Measurements from ENCODE around the gene ADPRS. TPM values are rescaled to one million over a fixed set of nuclear protein-coding genes. Genes with fewer than 3 reads are reported as not detected.

ADPRS gene
- total and polyA plus RNA-seq, 9 of the 15 experiments (the other 6 are each of a cell fraction or from before 2014, with no cell fraction given), result 5.9 to 40.0 (median 27.4) TPM

- TF ChIP-seq FOXO4 (CRISPR knock-in tag; IDR thresholded peaks at IDR 0.05) (no peak), DMBX1 (CRISPR knock-in tag; IDR thresholded peaks at IDR 0.05; ENCODE audit: borderline replicate concordance) (0 out of 2 replicates have a peak, but pooled peaks have one; percentile 34), ETV5 (CRISPR knock-in tag; IDR thresholded peaks at IDR 0.05; ENCODE audit: low read depth) (no peak), SIRT6 (IDR thresholded peaks at IDR 0.05; ENCODE audit: low read depth, low read length) (no peak), PRMT5 (CRISPR knock-in tag; IDR thresholded peaks at IDR 0.05) (no peak), ZNF644 (tag; IDR thresholded peaks at IDR 0.05; ENCODE audit: low read depth) (no peak), NR2F6 (CRISPR knock-in tag; IDR thresholded peaks at IDR 0.05) (no peak), SMAD3 (CRISPR knock-in tag; conservative IDR thresholded peaks at IDR 0.05) (no peak), PCBP1 (IDR thresholded peaks at IDR 0.05; ENCODE audit: low read depth, low read length, poor library complexity, severe bottlenecking) (no peak), SFPQ (IDR thresholded peaks at IDR 0.05; ENCODE audit: low read depth, low read length) (no peak)
- TF ChIP-seq, protein P1, sequence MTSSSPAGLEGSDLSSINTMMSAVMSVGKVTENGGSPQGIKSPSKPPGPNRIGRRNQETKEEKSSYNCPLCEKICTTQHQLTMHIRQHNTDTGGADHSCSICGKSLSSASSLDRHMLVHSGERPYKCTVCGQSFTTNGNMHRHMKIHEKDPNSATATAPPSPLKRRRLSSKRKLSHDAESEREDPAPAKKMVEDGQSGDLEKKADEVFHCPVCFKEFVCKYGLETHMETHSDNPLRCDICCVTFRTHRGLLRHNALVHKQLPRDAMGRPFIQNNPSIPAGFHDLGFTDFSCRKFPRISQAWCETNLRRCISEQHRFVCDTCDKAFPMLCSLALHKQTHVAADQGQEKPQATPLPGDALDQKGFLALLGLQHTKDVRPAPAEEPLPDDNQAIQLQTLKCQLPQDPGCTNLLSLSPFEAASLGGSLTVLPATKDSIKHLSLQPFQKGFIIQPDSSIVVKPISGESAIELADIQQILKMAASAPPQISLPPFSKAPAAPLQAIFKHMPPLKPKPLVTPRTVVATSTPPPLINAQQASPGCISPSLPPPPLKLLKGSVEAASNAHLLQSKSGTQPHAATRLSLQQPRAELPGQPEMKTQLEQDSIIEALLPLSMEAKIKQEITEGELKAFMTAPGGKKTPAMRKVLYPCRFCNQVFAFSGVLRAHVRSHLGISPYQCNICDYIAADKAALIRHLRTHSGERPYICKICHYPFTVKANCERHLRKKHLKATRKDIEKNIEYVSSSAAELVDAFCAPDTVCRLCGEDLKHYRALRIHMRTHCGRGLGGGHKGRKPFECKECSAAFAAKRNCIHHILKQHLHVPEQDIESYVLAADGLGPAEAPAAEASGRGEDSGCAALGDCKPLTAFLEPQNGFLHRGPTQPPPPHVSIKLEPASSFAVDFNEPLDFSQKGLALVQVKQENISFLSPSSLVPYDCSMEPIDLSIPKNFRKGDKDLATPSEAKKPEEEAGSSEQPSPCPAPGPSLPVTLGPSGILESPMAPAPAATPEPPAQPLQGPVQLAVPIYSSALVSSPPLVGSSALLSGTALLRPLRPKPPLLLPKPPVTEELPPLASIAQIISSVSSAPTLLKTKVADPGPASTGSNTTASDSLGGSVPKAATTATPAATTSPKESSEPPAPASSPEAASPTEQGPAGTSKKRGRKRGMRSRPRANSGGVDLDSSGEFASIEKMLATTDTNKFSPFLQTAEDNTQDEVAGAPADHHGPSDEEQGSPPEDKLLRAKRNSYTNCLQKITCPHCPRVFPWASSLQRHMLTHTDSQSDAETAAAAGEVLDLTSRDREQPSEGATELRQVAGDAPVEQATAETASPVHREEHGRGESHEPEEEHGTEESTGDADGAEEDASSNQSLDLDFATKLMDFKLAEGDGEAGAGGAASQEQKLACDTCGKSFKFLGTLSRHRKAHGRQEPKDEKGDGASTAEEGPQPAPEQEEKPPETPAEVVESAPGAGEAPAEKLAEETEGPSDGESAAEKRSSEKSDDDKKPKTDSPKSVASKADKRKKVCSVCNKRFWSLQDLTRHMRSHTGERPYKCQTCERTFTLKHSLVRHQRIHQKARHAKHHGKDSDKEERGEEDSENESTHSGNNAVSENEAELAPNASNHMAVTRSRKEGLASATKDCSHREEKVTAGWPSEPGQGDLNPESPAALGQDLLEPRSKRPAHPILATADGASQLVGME (CRISPR knock-in tag; IDR thresholded peaks at IDR 0.05), result no peak
These were observed 46.6 kb downstream of the ADPRS start (continued) for GRCh38 chr1:36135330-36135667.
